ENCODE results near the gene IKZF2. TPM values are rescaled to one million over a fixed set of nuclear protein-coding genes. Genes with fewer than 3 reads are reported as not detected.
A peak's percentile ranks its signal among the peaks of the same experiment; 100 is the strongest.

The IKZF2 gene
- total RNA-seq, 1 donor: 11.3 TPM

- TF ChIP-seq CTCF (IDR thresholded peaks at IDR 0.05; ENCODE audit: insufficient read depth, low read length): no peak
- H3K4me3 ChIP-seq (ENCODE audit: low read depth, low read length): no peak overlapping the region
- no peak for DNase-seq (ENCODE audit: low read depth)
These were observed 5.8 kb upstream of the IKZF2 start for GRCh38 chr2:213157242-213157641.

- no peak overlapping the region for H3K4me3 ChIP-seq (ENCODE audit: low read depth, low read length)
- no peak for DNase-seq (ENCODE audit: low read depth)
- no peak for TF ChIP-seq CTCF (IDR thresholded peaks at IDR 0.05; ENCODE audit: insufficient read depth, low read length)
These were observed 5.3 kb upstream of the IKZF2 start for GRCh38 chr2:213156717-213157116.

- no peak for TF ChIP-seq CTCF (IDR thresholded peaks at IDR 0.05; ENCODE audit: insufficient read depth, low read length)
- no peak for DNase-seq (ENCODE audit: low read depth)
- H3K4me3 ChIP-seq (ENCODE audit: low read depth, low read length): peak overlapping the region; percentile 82
These were observed 1.5 kb upstream of the IKZF2 start for GRCh38 chr2:213152888-213153287.

- peak; percentile 58 for TF ChIP-seq CTCF (IDR thresholded peaks at IDR 0.05; ENCODE audit: insufficient read depth, low read length)
- DNase-seq (ENCODE audit: low read depth): peak; percentile 72
- peak overlapping the region; percentile 82 for H3K4me3 ChIP-seq (ENCODE audit: low read depth, low read length)
These were observed 818 bp upstream of the IKZF2 start for GRCh38 chr2:213152065-213152794.

GRCh38 chr2:213150315-213151097 is 906 bp downstream of the IKZF2 start:
- peak; percentile 23 for DNase-seq (ENCODE audit: low read depth)

GRCh38 chr2:213149949-213150314 is 1.5 kb downstream of the IKZF2 start:
- no peak for TF ChIP-seq CTCF (IDR thresholded peaks at IDR 0.05; ENCODE audit: insufficient read depth, low read length)
- peak overlapping the region; percentile 82 for H3K4me3 ChIP-seq (ENCODE audit: low read depth, low read length)
- DNase-seq (ENCODE audit: low read depth): no peak

More at GRCh38 chr2:213150315-213151097, 906 bp downstream of the IKZF2 start:
- peak overlapping the region; percentile 82 for H3K4me3 ChIP-seq (ENCODE audit: low read depth, low read length)
- TF ChIP-seq CTCF (IDR thresholded peaks at IDR 0.05; ENCODE audit: insufficient read depth, low read length): no peak
